Gastrocnemius medialis (tissue), 4 donors: ENCODE measurements around the gene LCLAT1.

ENCODE experiments used
- CTCF ChIP-seq, 5 experiments: fragments of 450-650 bp in 3 of 5; fragments of 200-600 bp in 2 of 5; sonication (generic) in 2 of 5; IDR thresholded peaks in 4 of 5; conservative IDR thresholded peaks in 1 of 5; 1 replicate in 4 of 5; 2 replicates in 1 of 5; pipeline ENCODE4 v1.5.1; 2016 to 2019; ENCODE audit warnings: antibody characterized with exemption in 5 of 5, mild to moderate bottlenecking in 3 of 5, moderate library complexity in 3 of 5
- POLR2A ChIP-seq, 2 donors: fragments of 450-650 bp; IDR thresholded peaks; one replicate each; pipeline ENCODE4 v1.6.1; 2017; ENCODE audit warnings: antibody characterized with exemption in 2 of 2, mild to moderate bottlenecking in 2 of 2, moderate library complexity in 2 of 2

- no peak for TF ChIP-seq CTCF (IDR thresholded peaks at IDR 0.05 in 4 of 5, conservative IDR thresholded peaks at IDR 0.05 in 1 of 5)
- TF ChIP-seq POLR2A (IDR thresholded peaks at IDR 0.05): no peak
Measured at GRCh38 chr2:30398084-30398873, 48.8 kb upstream of the LCLAT1 start.
